ENCODE measurements around the gene NSD1.
"Not testable (repeated sequence)": the region's sequence is repeated elsewhere in the genome, so short reads cannot be mapped to it uniquely, and the experiment has no call there.

Gene NSD1

GRCh38 chr5:177225798-177226197 lies 92.2 kb downstream of the NSD1 start:
- DNase-seq, result no peak

DNA sequence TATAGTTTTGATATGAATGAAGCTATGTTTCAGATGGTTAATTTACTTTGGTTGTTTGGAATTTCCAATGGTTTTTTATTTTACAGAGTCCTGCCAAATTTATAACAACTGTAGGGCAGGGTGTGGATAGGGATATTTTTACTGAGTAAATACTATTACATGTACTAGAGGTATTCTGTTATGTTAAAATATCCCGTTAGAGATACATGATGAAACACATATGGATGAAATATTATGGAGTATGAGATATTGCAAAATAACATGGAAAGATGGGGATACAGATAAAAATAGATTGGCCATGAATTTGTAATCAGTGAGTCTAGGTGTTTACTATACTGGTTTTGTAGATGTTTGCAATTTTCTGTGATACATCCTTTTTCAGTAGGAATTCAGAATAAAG lies 93.3 kb downstream of the NSD1 start:
- no peak for DNase-seq

GRCh38 chr5:177228751-177229150 lies 95.2 kb downstream of the NSD1 start:
- DNase-seq, result no peak

DNA sequence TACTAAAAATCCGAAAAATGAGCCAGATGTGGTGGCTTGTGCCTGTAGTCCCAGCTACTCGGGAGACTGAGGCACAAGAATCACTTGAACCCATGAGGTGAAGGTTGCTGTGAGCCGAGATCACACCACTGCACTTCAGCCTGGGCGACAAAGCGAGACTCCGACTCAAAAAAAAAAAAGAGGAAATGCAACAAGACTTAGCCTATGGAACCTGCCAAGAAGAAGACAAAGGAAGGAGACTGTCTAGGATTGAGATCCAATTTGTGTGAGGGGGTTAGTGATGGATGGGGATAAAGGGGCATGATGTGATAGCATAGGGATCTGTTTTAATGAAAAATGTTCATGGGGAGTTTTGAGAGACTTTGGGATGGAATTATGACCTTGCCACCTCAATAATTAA lies 97.1 kb downstream of the NSD1 start:
- no peak for DNase-seq

DNA sequence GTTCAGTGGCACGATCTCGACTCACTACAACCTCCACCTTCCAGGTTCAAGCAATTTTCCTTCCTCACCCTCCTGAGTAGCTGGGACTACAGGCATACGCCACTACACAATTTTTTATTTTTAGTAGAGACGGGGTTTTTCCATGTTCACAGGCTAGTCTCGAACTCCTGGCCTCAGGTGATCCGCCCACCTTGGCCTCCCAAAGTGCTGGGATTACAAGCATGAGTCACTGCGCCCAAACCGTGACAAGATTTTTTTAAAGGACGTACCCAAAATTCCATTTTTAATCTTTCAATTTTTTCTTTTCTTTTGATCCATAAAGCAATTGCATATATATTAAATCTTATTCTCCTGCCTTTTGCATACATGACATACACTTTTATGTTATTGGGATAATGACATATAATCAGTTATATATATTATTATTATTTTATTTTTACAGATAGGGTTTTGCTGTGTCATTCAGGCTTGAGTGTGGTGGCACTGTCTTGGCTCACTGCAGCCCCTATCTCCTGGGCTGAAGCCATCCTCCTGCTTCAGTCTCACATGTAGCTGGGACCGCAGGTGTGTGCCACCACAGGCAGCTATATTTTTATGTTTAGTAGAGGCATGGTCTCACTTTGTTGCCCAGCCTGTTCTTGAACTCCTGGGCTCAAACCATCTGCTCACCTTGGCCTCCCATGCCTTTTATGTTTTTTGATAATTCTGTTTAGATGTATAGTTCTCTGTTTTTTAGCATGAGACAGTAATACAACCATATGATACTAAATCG lies 98.1 kb downstream of the NSD1 start:
- no peak for DNase-seq

- no peak for DNase-seq
Measured at GRCh38 chr5:177232358-177232757, 98.8 kb downstream of the NSD1 start.

DNA sequence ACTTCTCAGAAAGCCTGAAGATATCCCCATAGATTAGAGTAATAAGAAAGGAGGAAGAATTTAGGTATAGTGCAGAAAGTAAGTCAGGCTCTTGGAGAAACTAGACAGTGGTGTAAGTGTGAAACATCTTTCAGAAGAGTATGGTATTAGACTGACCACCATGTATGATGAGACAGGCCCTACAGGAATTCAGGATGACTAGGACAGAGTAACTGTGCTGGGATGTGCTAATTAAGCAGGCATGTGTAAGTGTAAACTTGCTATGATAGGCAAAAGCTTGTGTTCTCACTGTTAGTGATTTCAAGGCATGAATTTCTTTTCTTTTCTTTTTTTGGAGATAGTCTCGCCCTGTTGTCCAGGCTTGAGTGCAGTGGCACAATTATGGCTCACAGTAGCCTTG lies 99.2 kb downstream of the NSD1 start:
- DNase-seq, result no peak

DNA sequence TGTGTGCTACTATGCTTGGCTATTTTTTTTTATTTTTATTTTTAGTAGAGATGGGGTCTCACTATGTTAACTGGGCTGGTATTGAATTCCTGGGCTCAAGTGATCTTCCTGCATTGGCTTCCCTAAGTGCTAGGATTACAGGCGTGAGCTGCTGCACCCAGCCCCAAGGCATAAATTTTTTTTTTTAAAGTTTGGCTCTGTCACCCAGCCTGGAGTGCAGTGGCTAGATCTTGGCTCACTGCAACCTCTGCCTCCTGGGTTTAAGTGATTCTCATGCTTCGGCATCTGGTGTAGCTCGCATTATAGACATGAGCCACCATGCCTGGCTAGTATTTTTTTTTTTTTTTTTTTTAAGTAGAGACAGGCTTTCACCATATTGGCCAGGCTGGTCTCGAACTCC lies 99.6 kb downstream of the NSD1 start:
- DNase-seq, result no peak

DNA sequence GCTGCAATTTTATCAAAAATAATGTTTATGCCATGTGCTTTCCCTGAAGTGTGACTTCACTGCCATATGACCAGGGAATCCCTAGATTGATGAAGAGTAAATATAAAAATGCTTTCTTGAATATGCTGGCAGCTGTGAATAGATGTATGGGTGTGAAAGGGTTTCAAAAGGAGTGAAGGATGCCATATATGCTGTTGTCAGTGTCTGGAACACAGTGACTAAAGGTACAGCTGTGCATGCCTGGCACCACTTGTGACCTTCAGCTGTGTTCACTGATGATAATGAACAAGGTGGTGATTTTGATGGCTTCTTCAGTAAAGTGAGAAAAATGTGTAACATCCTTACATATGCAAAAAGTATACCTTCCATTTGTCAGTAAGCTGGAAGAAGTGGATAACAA lies 100.2 kb downstream of the NSD1 start:
- no peak for DNase-seq

DNA sequence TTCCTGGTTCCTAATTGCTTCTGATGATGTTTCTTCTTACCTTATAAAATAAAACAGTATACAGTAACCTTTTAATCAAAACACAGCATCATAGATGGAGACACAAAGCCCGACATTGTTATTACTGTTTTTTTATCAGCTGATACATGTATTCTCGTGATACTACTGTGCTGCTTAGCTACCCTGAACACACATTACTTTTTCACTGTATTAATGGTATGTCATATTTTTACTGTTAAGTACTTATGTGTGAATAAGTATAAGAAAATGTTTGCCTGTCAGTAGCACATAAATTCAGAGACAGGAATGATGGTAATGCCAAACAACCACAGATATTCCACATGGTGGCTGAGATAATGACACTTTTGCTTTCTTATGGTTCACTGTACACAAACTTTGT lies 101.3 kb downstream of the NSD1 start:
- no peak for DNase-seq

- DNase-seq, result no peak
Measured at GRCh38 chr5:177241768-177242167, 108.2 kb downstream of the NSD1 start.

DNA sequence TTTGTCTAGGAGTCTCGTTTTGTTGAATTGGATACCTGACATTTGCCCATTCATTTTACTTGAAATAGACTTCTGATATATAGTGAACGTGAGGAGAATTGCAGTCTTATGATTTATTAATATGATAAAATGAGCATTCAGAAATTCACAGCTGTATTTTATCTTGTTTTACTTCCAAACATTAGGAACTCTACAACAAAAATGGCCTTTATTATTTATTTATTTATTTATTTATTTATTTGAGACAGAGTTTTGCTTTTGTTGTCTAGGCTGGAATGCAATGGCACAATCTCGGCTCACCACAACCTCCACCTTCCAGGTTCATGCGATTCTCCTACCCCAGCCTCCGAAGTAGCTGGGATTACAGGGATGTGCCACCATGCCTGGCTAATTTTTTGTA lies 108.7 kb downstream of the NSD1 start:
- no peak for DNase-seq

- no peak for DNase-seq
Measured at GRCh38 chr5:177249761-177250537, 116.4 kb downstream of the NSD1 start.

DNA sequence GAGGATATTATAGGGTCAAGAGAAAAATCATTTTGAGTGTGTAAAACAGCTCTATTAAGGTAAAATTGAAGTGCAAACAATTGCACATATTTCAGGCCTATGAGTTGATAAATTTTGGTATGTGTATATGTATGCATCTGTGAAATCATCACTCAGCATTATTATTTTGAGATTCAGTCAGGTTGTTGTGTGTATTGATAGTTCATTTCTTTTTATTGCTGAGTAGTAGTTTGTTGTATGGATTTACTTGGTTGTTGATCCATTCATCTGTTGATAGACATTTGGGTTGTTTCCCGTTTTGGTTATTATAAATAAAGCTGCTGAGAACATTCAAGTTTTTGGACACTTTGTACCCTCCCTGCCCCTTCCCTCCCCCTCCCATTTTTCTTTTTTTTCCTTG lies 119.7 kb downstream of the NSD1 start:
- no peak for DNase-seq

DNA sequence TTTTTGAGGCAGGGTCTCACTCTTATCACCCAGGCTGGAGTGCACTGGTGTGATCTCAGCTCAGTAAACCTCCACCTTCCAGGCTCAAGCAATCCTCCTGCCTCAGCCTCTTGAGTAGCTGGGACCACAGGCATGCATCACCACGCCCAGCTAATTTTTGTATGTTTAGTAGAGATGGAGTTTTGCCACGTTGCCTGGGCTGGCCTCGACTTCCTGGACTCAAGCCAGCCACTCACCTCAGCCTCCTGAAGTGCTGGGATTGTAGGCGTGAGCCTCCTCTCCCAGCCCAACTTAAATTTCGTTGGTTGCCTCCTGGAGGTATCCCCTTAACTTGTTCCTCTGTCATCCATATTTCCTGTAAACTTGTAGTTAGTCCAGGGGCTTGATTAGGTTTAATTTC lies 122.7 kb downstream of the NSD1 start:
- no peak for DNase-seq

DNA sequence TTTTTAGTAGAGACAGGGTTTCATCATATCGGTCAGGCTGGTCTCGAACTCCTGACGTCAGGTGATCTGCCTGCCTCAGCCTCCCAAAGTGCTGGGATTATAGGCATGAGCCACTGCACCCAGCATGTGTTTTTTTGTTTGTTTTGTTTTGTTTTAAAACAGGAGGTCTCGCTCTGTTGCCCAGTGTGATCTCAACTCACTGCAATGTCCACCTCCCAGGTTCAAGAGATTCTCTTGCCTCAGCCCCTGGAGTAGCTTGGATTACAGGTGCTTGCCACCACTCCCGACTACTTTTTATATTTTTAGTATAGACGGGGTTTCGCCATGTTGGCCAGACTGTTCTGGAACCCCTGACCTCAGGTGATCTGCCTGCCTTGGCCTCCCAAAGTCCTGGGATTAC lies 125.1 kb downstream of the NSD1 start:
- not testable (repeated sequence) for DNase-seq

- DNase-seq, result no peak
Measured at GRCh38 chr5:177260961-177261360, 127.4 kb downstream of the NSD1 start.

GRCh38 chr5:177261510-177261909 lies 127.9 kb downstream of the NSD1 start:
- DNase-seq, result no peak

GRCh38 chr5:177264178-177264577 lies 130.6 kb downstream of the NSD1 start:
- DNase-seq, result no peak

DNA sequence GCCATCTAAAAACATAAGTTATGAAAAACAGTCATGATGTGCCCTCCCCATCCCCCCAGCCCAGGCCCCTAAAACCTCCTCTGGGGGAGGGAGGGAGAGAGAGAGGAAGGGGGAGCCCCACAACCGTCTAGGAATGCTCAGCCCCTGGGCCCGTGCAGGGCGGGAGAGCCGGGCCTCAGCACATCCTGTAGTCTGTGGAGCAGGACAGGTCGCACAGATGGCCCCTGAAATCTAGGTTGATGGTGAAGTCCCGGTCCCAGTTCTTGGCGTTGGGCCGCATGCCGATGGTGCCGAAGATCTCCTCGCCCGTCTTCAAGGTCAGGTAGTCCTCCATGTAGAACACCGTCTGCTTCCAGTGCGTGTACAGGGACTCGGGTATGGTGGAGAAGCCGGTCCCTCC lies 131.8 kb downstream of the NSD1 start:
- no peak for DNase-seq

DNA sequence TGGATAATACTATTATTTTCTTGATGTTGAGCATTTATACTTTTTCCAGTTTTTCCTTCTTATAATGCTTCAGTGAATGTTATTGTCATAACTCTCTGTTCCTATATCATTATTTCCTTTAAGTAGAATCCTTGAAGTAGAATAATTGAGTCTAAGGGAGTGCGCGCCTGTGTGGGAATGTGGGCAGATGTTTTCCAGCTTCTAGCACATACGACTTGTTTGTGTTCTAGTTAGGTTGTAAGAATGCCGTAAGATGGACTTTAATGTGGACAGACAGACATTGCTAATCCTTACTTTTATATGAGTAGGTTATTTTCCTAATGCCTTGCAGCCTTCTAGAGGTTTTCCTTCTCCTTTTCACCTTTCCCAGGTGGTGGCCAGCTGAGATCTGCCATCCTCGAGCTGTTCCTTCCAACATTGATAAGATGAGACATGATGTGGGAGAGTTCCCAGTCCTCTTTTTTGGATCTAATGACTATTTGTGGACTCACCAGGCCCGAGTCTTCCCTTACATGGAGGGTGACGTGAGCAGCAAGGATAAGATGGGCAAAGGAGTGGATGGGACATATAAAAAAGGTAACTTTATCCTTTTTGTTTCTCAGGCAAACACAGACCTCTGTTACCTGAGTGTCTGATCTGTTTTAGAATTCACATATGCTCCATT lies 135.8 kb downstream of the NSD1 start:
- DNase-seq, result no peak

DNA sequence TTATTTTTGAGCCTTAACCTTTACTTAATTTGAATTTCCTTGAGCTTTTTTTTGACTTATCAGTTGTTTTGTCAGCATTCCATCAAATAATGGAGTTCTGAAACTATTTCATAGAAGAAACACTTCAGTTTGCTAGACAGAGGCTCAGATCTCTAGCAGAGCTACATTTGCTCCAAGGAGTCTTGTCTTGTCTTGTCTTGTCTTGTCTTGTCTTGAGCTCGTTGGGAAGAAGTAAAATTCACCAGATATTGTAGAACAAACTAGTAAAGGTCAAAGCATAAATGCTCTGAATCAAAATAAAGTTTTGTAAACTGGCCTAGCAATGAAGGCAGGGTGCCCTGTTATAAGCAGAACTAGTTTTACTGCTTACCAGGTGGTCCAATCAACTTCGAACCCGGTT lies 136.4 kb downstream of the NSD1 start:
- DNase-seq, result no peak

DNA sequence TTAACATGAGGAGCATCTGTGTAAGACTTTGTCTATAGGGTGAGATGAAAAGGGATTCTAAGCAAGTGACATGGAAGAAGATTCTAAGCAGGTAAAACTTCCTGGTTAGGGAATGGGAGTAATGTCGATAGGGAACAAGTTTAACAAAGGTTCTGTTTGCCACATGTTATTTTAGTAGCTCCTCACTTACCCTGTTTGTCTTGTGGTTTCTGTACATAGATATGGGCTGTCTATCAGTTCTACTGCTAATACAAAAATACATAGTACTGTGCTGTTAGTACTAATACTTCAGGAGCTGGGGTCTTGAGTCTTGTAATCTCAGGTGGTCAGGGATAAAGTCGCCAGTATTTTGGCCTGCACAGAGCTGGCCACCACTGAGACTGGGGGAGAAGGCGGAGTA lies 137.1 kb downstream of the NSD1 start:
- no peak for DNase-seq

All from hypothalamus (tissue), 51 donors.